Glutamatergic neuron (in vitro differentiated cells): ENCODE results near the gene PHLPP1. TPM values are rescaled to one million over a fixed set of nuclear protein-coding genes. Genes with fewer than 3 reads are reported as not detected.

Experiments used
- DNase-seq: peaks from one replicate; pipeline ENCODE4 v3.0.0; 2022
- H3K27ac Mint-ChIP-seq: one replicate; pipeline ENCODE4 v1.8.0; 2020; ENCODE audit warnings: mild to moderate bottlenecking, mixed read lengths, inconsistent platforms; ENCODE audit not compliant: unreplicated experiment
- H3K27me3 Mint-ChIP-seq: one replicate; pipeline ENCODE4 v1.8.0; 2020; ENCODE audit warnings: mild to moderate bottlenecking, moderate library complexity, mixed read lengths, inconsistent platforms; ENCODE audit not compliant: unreplicated experiment
- H3K36me3 Mint-ChIP-seq: one replicate; pipeline ENCODE4 v1.8.0; 2020; ENCODE audit warnings: mild to moderate bottlenecking, mixed read lengths, inconsistent platforms; ENCODE audit not compliant: unreplicated experiment
- H3K4me1 Mint-ChIP-seq: one replicate; pipeline ENCODE4 v1.8.0; 2020; ENCODE audit warnings: mild to moderate bottlenecking, low read depth, mixed read lengths, inconsistent platforms; ENCODE audit not compliant: unreplicated experiment
- H3K4me3 Mint-ChIP-seq: one replicate; pipeline ENCODE4 v1.8.0; 2020; ENCODE audit warnings: mild to moderate bottlenecking, mixed read lengths, inconsistent platforms; ENCODE audit not compliant: unreplicated experiment
- H3K9me3 Mint-ChIP-seq: one replicate; pipeline ENCODE4 v1.8.0; 2020; ENCODE audit warnings: mild to moderate bottlenecking, moderate library complexity, mixed read lengths, inconsistent platforms; ENCODE audit not compliant: unreplicated experiment
- total RNA-seq: library from RNA; stranded (reverse); fragmentation: NEBNext Ultra II Directional; extraction: Animal tissue kit (Norgen Biotek cat#: 25700); gene quantifications from one replicate; pipeline ENCODE4 v1.2.1, GENCODE V29; 2021; ENCODE audit not compliant: unreplicated experiment
- TF ChIP-seq, protein P1 (sequence below): fragments of 200-600 bp; sonication (generic); IDR thresholded peaks from one replicate; pipeline ENCODE4 v1.5.0; 2021; ENCODE audit not compliant: partially characterized antibody, unreplicated experiment

PHLPP1 gene
- total RNA-seq, 1 donor from 2014 or later, result 14.0 TPM

DNA sequence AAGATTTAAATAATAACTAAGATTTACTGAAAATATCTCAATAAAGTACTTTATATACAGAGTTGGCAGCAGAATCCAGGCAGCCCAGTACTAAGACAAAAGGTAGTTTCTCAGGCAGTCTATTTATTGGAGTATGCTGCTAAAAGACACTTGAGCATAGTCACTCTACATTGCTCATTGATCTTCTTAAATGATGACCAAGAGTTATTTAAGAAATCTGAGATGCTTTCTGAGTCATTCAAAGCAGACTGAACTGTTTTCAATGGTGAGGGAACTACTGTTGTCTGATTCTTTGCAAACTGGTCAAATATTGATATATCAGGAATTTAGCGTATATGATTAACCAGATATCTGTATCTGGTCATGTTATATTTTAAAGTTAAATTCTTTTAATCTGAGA, 133.6 kb downstream of the PHLPP1 start:
- TF ChIP-seq, protein P1, sequence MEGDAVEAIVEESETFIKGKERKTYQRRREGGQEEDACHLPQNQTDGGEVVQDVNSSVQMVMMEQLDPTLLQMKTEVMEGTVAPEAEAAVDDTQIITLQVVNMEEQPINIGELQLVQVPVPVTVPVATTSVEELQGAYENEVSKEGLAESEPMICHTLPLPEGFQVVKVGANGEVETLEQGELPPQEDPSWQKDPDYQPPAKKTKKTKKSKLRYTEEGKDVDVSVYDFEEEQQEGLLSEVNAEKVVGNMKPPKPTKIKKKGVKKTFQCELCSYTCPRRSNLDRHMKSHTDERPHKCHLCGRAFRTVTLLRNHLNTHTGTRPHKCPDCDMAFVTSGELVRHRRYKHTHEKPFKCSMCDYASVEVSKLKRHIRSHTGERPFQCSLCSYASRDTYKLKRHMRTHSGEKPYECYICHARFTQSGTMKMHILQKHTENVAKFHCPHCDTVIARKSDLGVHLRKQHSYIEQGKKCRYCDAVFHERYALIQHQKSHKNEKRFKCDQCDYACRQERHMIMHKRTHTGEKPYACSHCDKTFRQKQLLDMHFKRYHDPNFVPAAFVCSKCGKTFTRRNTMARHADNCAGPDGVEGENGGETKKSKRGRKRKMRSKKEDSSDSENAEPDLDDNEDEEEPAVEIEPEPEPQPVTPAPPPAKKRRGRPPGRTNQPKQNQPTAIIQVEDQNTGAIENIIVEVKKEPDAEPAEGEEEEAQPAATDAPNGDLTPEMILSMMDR, result no peak
- H3K4me1 Mint-ChIP-seq, result no peaks in the 10 kb centered on the region
- no peak overlapping the region for H3K27ac Mint-ChIP-seq
- H3K9me3 Mint-ChIP-seq, result no peaks in the 10 kb centered on the region
- no peaks in the 10 kb centered on the region for H3K27me3 Mint-ChIP-seq
- H3K36me3 Mint-ChIP-seq, result no peaks in the 10 kb centered on the region
- H3K4me3 Mint-ChIP-seq, result no peak overlapping the region
- DNase-seq, result no peak

DNA sequence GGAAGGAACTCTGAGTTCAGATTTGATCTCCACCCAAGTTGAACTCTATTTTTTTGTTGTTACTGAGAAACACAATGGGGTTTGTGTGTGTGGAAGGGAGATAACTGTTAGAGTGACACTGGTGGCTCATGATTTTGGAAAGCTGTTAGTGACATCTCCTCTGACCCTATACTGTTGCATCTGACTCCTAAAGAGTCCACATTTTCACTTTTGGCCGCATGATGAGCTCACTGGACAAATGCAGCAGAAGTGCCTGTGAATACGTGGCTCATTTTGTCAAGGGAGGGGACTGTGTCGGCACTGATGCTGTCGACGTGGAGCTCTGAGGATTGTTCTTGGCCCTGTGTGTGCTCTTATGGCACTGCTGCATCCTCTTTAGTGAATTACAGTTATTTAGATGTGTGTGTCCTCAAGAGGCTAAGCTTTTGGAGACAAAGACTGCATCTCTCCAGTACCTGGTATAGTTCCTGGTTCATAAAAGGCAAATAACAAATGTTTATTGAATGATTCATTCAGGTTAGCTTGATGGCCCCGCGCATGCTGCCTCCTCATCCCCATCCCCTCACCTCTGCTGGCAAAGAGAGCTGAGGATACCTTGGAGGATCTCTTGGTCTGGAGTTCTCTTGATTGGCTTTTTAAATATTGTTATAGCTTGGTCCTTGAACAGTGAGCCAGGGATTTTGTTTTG, 135.4 kb downstream of the PHLPP1 start:
- H3K9me3 Mint-ChIP-seq, result no peaks in the 10 kb centered on the region
- H3K4me1 Mint-ChIP-seq, result peaks cover 4% of the 10 kb centered on the region
- no peak for DNase-seq
- H3K4me3 Mint-ChIP-seq, result no peak overlapping the region
- TF ChIP-seq, protein P1, result no peak
- H3K36me3 Mint-ChIP-seq, result no peaks in the 10 kb centered on the region
- H3K27me3 Mint-ChIP-seq, result no peaks in the 10 kb centered on the region
- no peak overlapping the region for H3K27ac Mint-ChIP-seq

DNA sequence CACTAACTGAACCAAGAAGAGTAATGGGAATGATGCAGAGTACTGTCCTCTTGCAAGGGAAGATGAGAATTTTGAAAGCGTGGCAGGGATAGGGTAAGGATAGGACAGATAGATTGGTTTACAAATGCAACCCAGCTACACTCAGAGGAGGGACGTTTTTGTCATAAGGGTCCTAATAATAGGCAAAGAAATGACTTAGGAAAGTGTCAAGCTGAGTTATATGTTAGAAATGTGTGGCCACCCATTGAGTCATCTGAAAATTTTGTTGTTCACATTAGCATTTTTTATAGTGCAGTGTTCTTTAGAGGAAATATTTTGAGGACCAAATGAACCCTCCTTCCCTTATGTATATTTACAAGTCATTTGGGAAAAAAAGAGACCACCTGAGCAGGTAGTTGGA, 137.5 kb downstream of the PHLPP1 start:
- H3K9me3 Mint-ChIP-seq, result no peaks in the 10 kb centered on the region
- H3K36me3 Mint-ChIP-seq, result no peaks in the 10 kb centered on the region
- TF ChIP-seq, protein P1, result no peak
- DNase-seq, result no peak
- no peaks in the 10 kb centered on the region for H3K27me3 Mint-ChIP-seq
- H3K4me3 Mint-ChIP-seq, result no peak overlapping the region
- no peak overlapping the region for H3K27ac Mint-ChIP-seq
- H3K4me1 Mint-ChIP-seq, result peaks cover 4% of the 10 kb centered on the region

DNA sequence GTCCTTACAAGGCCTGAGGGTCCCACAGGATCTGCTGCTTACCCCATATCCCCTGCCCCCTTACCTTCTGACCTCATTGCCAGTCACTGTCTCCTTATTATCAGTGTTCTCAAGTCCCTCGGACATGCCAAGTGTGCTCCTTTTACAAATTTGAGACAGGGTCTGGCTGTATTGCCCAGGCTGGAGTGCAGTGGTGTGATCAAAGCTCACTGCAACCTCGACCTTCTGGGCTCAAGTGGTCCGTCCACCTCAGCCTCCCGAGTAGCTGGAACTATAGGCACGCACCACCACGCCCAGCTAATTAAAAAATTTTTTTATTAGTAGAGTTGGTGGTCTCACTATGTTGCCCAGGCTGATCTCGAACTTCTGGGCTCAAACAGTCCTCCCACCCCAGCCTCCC, 141.0 kb downstream of the PHLPP1 start:
- Mint-ChIP-seq H3K27ac (no peak overlapping the region), H3K36me3 (no peaks in the 10 kb centered on the region), H3K4me1 (peaks cover 4% of the 10 kb centered on the region), H3K4me3 (no peak overlapping the region), H3K9me3 (no peaks in the 10 kb centered on the region), H3K27me3 (no peaks in the 10 kb centered on the region)
- no peak for DNase-seq
- TF ChIP-seq, protein P1, result no peak

DNA sequence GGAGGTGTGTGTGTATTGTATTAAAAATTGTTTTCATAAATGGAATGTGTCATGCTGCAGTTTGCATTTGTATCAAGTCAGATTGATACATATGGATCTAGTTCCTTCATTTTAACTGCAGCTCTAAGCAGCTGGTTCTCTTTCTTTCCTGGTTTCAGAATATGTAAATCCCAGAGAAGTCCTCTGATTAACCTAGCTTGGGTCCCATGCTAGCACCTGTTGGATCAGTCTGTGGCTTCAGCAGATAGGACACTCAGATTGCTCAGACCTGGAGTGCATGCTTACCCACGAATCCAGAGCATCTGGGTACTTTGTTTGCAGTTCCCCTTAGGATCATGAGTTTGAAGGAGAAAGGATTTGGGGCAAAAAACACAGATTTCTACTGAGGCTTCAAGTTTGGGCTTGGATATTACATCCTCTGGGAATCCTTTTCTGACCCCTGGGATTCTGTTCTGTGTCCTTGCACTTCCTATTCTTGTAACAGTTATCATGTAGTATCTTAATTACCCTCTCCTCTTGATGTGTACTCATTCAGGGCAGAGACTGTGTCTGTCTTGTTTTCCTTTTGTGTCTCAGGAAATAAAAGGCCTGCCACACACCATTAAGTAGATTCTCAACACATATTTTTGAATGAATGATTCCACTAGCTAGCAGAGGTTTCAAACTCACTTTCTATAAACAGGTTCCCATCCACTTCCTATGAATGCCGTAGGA, 142.1 kb downstream of the PHLPP1 start:
- Mint-ChIP-seq H3K4me1 (peaks cover 4% of the 10 kb centered on the region), H3K36me3 (no peaks in the 10 kb centered on the region), H3K9me3 (no peaks in the 10 kb centered on the region), H3K27ac (no peak overlapping the region), H3K4me3 (no peak overlapping the region), H3K27me3 (no peaks in the 10 kb centered on the region)
- no peak for DNase-seq
- TF ChIP-seq, protein P1, result no peak
